HG02571 (cell line): ENCODE results near the gene RAMP1.
"Not testable (repeated sequence)": the region's sequence is repeated elsewhere in the genome, so short reads cannot be mapped to it uniquely, and the experiment has no call there.

Experiments used
- ATAC-seq: cut with Tn5 transposase; IDR thresholded peaks from one replicate; pipeline ENCODE4 v1.9.1; 2021; ENCODE audit warnings: mild to moderate bottlenecking, moderate library complexity; ENCODE audit not compliant: unreplicated experiment

The RAMP1 gene

DNA sequence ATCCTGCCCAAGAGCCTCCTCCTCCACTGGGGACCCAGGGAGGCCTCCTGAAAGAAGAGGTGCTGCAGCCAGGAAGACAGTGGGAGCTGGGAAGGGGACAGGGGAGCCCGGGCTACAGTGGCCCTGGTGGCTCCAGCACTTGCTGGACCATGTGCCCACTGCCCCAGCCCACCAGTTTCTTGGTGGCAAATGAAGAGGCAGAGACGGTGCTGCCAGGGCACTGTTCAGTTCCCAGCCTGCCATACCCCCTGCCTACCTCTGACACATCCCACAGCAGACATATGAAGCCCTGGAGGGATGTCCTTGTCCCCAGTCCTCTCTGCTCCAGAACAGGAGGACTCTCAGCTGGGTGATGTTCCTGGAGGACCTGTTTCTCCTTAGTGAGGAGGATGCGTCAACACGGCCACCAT lies 3.7 kb downstream of the RAMP1 start:
- no peak for ATAC-seq

- ATAC-seq = no peak
Measured at GRCh38 chr2:237863689-237864443, 4.4 kb downstream of the RAMP1 start.

DNA sequence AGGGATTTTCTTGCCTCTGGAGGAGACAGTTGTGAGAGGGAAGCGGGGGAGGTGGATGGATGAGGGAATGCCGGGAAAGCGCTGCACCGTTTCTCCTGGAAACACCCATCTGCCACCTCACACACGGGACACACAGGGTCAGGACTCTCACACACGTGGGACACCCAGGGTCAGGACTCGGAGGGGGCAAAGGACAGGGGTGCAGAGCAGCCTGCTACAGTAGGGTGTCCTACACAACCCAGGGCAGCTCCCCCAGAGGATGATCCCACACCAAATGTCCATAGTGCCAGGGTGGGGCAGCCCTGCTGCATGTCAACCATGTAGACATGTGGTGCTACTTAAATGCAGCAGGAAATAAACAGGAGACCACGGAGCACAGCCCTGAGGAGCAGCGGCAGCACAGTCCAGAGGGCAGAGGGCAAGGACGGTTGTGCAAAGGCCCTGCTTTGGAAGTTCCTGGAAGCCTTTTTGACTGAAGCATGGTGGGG lies 5.1 kb downstream of the RAMP1 start:
- no peak for ATAC-seq

DNA sequence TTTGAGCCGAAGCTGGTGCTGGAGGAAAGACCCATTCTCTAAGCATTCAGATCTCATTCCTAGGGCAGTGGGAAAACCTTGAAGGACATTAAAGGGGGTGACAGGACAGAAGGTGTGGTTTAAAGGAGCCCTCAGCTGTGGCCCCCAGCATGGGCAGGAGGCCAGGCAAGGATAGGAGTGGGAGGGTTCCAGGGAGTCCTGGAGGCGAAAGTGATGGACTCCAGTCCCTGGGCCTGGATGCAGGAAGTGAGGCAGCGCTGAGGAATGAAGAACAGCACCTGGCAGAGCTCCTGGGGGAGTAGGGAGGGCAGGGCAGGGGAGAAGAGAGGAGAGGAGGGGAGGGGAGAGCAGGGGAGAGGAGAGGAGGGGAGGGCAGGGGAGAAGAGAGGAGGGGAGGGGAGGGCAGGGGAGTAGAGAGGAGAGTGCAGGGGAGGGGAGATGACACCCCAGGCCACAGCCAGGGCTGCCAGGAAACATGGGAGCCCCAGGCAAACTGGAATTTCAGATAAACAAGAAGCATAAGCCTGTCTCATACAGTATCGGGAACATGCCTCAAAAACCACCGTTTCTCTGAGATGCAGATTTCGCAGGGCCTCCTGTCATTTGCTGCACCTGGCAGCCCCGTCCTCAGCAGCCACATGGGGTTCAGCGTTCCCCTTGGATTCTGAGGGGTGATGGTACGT lies 5.7 kb downstream of the RAMP1 start:
- no peak for ATAC-seq

- ATAC-seq = no peak
Measured at GRCh38 chr2:237865623-237866041, 6.2 kb downstream of the RAMP1 start.

GRCh38 chr2:237866101-237866621 lies 6.7 kb downstream of the RAMP1 start:
- no peak for ATAC-seq

DNA sequence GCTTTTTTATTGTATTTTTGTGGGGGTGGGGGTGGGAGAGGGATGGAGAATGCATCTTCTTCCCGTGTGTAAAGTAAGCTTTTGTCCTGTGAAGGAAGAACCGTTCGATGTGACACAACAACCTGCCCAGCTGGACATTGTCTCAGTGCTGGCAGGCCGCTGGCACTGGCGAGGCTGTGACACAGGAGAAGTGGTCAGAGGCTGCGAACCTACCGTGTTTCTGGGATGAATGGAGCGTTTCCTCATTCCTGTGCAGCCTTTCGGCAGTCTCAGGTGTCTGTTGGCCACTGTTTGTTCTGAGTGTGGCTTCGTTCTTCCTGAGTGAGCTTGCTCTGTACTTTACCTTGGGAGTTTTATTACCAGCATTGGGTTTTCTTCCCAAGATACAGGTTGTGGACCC lies 8.0 kb downstream of the RAMP1 start:
- no peak for ATAC-seq

- ATAC-seq = not testable (repeated sequence)
Measured at GRCh38 chr2:237868074-237868473, 8.7 kb downstream of the RAMP1 start.

GRCh38 chr2:237868631-237869342 lies 9.4 kb downstream of the RAMP1 start:
- ATAC-seq = no peak

DNA sequence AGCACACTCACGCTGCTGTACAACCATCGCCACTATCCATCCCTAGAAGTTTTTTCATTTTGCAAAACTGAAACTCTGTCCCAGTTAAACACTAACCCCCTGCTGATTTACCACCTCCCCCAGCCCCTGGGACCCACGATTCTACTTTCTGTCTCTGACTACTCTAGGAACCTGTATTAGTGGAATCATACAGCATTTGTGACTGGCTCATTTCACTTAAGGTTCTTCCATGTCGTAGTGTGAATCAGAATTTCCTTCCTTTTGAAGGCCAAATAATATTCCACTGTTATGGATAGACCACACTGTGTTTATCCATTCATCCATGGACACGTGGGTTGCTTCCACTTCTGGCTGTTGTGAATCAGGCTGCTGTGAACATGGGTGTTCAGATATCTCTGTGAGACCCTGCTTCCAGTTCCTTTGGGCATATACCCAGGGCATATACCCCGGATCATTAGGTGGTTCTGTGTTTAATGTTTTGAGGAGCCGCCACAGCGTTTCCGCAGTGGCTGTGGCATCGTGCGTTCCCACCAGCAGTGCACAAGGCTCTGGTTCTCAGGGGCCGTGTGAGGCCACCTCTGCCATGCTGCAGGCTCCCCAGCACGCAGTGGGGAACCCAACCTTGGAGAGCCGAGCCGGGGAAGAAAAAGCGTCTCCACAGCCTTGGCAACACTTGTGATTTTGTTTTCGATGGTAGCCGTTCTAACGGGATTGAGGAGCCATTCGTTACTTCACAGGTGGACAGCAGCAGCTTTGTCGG lies 10.1 kb downstream of the RAMP1 start:
- no peak for ATAC-seq

GRCh38 chr2:237870126-237870525 lies 10.7 kb downstream of the RAMP1 start:
- no peak for ATAC-seq

DNA sequence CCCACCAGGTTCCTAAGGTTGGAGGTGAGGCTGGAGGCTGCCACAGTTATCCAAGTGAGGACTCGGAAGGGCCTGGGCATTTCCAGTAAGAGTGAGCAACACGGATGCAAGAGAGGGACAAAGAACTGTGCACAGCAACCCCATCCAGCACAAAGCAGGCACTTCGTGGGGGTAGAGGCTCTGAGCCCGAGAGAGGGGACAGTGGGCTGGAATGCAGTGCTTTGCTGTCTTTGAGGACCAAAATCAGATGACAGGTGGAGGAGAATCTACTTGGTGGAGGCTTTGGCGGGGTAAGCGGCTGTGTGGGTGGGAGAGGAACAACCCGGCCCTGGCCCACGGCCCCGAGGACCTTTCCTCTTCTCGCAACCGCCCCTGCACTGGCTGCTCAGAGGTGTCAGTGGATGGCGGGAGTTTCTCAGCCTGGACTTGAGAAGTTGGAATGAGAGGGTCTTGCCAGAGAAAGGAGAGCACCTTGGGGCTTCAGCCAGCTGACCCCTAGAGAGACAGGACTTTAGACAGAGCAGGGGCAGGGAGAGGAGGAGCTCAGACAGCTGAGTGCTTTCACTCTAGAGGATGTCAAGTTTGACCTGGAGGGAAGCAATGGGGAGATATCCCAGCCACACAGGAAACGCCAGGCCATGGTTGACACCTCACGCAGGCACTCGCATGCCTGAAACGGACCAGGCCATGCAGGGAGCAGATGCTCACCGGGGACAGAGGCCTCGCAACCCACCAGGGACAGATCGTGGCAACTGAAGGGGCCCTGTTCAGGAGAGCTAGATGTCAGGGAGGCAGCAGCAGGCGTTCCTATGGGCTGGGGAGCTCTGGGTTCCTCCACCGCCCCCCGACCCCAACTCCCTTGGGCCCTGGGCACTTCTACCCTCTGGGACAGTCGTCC lies 11.6 kb downstream of the RAMP1 start:
- no peak for ATAC-seq

- ATAC-seq = no peak
Measured at GRCh38 chr2:237872178-237872887, 12.9 kb downstream of the RAMP1 start.

GRCh38 chr2:237873421-237873831 lies 14.0 kb downstream of the RAMP1 start:
- ATAC-seq = no peak

DNA sequence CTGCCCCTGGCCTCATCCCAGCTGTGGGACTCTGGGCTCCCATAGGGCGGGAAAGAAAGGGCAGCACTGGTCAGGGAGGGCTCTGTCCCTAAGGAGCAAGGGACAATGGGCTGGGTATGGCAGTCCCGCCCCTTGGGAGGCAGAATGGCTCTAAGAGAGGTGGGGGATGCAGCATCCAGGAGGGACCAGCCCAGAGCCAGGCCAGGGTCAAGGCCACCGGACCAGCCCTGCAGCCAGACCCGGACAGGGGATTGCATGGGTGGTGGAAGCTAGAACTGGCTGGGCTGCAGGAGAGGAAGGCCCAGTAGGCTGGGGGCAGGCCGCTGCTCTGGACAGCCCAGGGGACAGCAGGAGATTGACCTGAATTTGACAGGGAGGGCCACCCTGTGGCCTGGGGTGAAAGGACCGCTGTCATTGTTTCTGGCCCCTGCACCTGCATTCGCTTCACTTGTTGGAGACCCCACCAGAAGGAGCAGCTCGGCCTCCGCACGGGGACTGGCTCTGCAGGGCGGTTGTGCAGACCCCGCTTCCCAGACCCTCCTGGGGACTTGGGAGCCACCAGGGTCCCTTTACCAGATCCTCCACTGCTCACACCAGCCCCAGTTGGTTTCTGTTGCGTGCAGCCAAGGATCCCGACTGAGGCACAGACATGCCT lies 14.6 kb downstream of the RAMP1 start:
- ATAC-seq = no peak

GRCh38 chr2:237874585-237875161 lies 15.2 kb downstream of the RAMP1 start:
- no peak for ATAC-seq

- no peak for ATAC-seq
Measured at GRCh38 chr2:237875256-237876060, 16.0 kb downstream of the RAMP1 start.
